ENCODE measurements around the gene ITPRID1.

Gene ITPRID1

DNA sequence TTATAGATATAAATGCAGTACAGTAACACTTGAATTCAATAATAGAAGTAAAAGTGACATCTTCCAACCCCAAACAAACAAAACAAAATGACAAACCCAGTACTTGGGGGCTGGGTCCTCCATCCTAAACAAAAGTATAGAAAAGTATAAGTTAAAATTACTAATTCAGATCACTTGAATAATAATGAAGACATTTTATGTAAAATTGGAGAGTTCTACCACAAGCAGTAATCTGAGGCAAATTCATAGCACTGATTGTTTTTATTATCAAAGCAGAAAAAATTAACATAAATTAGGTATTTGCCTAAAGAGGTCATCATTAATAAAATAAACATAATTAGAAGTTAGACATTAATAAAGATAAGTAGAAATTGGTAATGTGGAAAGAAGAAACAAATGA, 81.5 kb downstream of the ITPRID1 start:
- no peak for DNase-seq (ENCODE audit: low read depth)
- TF ChIP-seq, protein P1, sequence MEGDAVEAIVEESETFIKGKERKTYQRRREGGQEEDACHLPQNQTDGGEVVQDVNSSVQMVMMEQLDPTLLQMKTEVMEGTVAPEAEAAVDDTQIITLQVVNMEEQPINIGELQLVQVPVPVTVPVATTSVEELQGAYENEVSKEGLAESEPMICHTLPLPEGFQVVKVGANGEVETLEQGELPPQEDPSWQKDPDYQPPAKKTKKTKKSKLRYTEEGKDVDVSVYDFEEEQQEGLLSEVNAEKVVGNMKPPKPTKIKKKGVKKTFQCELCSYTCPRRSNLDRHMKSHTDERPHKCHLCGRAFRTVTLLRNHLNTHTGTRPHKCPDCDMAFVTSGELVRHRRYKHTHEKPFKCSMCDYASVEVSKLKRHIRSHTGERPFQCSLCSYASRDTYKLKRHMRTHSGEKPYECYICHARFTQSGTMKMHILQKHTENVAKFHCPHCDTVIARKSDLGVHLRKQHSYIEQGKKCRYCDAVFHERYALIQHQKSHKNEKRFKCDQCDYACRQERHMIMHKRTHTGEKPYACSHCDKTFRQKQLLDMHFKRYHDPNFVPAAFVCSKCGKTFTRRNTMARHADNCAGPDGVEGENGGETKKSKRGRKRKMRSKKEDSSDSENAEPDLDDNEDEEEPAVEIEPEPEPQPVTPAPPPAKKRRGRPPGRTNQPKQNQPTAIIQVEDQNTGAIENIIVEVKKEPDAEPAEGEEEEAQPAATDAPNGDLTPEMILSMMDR (conservative IDR thresholded peaks at IDR 0.05; ENCODE audit: low read depth, low read length), result no peak
- no peak overlapping the region for H3K4me3 ChIP-seq (ENCODE audit: low read depth, low read length)

DNA sequence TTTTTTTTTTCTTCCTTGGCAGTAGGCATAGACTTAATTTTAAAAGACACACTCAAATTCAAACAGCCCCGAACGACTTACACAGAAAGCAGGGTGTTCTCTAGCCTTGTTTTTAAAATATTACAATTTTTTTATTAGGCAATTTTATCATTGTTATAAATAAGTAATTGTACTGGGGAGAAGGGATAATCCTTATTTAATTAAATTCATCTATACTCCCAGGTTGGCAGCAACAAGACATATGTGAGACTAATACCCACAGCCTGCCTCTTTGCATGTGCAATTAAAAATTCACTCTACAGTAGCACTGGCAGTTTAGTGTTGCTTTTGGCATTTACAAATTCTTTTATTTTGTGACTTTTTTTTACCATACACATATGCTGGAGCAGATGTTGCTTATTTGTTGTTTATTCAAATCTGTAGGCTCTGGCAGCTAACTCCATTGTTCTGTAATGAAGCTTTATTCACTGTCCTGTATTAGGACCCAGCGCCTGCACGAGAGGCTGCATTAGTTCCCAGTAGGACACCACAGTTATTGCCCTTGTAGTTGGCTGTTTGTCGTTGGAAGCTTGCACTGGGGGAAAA, 88.2 kb downstream of the ITPRID1 start:
- TF ChIP-seq, protein P1 (conservative IDR thresholded peaks at IDR 0.05; ENCODE audit: low read depth, low read length), result no peak

DNA sequence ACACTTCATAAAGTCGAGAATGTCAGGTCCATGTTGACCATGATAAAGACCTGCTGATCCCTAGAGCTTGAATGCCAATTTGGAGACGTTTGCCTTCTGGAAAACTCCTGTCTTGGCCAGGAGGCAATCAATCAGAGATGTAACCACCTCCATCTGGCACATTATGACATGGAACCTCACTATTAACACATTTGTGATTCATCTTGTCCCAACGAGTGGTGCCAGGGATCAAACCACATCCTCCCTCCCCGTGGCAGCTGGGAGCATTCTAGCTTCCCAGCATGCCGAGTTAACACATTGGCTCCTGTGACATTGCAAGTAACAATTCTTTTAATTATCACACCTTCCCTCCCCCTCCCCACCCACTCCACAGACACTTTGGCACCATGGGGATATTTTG, 89.2 kb downstream of the ITPRID1 start:
- DNase-seq (ENCODE audit: low read depth), result no peak
- H3K4me3 ChIP-seq (ENCODE audit: low read depth, low read length), result no peak overlapping the region
- TF ChIP-seq, protein P1 (conservative IDR thresholded peaks at IDR 0.05; ENCODE audit: low read depth, low read length), result no peak

More for the DNA sequence above, 88.2 kb downstream of the ITPRID1 start:
- H3K4me3 ChIP-seq (ENCODE audit: low read depth, low read length), result no peak overlapping the region
- DNase-seq (ENCODE audit: low read depth), result no peak

DNA sequence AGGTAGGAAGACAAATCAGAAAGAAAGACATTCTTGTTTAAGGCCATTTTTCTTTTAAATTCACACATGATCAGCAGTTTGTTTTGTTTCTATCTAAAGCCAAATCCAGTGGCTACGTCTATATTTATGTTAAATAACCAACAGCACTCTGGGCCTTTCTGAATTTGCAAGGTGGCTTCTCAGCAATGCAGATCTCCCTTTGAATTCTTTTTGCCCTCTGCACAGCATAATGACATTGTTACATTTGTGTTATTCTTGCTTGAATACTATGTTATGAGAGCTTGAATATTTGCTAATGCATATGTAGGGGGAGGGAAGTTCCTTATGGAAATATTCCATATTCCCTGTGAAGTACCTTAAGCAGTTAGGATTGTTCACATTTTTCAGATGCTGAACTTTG, 99.7 kb downstream of the ITPRID1 start:
- DNase-seq (ENCODE audit: low read depth), result no peak
- TF ChIP-seq, protein P1 (conservative IDR thresholded peaks at IDR 0.05; ENCODE audit: low read depth, low read length), result no peak
- H3K4me3 ChIP-seq (ENCODE audit: low read depth, low read length), result no peak overlapping the region

DNA sequence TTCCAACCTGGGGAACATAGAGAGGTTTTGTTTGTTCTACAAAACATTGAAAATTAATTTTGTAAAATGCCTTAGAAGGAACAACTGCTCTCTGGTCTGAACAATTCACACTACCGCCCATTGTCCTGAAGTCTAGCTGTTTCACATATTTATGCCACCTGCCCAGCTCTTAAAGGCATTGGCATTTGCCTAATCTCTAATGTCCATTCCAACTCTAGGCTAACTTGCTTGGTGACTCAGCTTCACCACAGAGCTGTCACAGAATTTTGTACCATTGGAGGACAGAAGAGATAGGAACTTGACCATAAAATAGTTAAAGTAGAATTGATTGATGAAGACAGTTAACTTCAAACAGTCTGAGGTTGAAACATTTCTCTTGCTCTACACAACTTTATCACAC, 119.6 kb downstream of the ITPRID1 start:
- TF ChIP-seq, protein P1 (conservative IDR thresholded peaks at IDR 0.05; ENCODE audit: low read depth, low read length), result no peak
- no peak for DNase-seq (ENCODE audit: low read depth)
- no peak overlapping the region for H3K4me3 ChIP-seq (ENCODE audit: low read depth, low read length)

DNA sequence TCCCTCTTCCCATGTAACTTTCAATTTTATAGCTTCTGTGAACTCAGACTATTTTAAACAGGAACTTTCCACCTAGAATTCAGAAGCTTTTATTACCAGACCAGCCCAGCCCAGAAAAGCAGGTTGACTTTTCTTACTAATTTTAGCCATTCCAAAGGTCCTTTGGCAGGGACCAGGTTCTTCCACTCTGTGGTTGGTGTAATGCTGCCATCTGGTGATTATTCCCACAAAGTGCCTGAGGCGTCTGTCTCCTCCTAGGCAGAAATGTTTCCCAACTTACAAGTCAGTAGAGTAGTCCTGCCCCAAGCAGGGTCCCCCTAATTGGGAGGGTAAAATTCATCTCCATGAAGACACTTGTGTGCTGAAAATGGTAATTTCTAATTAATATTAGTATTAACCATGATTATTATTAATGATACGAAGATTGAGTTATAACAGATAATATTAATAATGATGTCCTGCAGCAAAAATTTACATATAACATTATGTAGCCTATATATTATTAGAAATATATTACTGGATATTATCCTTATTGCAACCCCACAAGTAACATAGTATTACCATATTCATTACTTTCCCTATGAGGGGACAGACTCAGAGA, 120.1 kb downstream of the ITPRID1 start:
- TF ChIP-seq, protein P1 (conservative IDR thresholded peaks at IDR 0.05; ENCODE audit: low read depth, low read length), result peak; percentile 59
- peak; percentile 59 for DNase-seq (ENCODE audit: low read depth)
- H3K4me3 ChIP-seq (ENCODE audit: low read depth, low read length), result no peak overlapping the region

DNA sequence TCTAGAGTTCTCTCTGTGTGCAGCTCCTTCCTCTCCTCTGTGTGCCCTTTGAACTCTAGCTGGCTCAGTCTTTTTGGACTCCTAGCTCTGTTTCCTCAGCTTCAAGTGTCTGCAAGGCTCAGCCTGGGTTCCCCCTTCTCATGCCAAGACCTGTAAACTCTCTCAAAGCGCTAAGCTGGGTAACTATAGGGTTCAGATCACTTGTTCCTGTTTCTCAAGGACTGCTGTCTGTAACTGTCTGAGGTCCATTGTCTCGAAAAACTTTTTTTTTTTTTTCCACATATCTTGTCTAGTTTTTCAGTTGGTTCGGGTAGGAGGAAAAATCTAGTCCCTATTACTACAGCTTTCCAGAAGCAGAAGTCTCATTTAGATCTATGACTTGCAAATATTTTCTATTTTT, 126.5 kb downstream of the ITPRID1 start:
- DNase-seq (ENCODE audit: low read depth), result no peak
- no peak overlapping the region for H3K4me3 ChIP-seq (ENCODE audit: low read depth, low read length)
- TF ChIP-seq, protein P1 (conservative IDR thresholded peaks at IDR 0.05; ENCODE audit: low read depth, low read length), result no peak
